GM23338 (cell line): ENCODE results near the gene NKD1. TPM values are rescaled to one million over a fixed set of nuclear protein-coding genes. Genes with fewer than 3 reads are reported as not detected.

Experiments
- ATAC-seq: fragments of 200-7000 bp; cut with Tn5 transposase; 3 replicates; pipeline ENCODE4 v1.9.1; 2020
- DNase-seq: peaks from one replicate; pipeline ENCODE4 v3.0.0-alpha.2; 2015; ENCODE audit warnings: low spot score
- H2AFZ ChIP-seq: fragments of 200-600 bp; sonication (generic); 2 replicates; pipeline ENCODE4 v1.8.0; 2016; ENCODE audit warnings: antibody characterized with exemption, mild to moderate bottlenecking, moderate library complexity
- H3F3A ChIP-seq: fragments of 200-600 bp; sonication (generic); replicated peaks from 2 replicates; pipeline ENCODE4 v1.8.0; 2017; ENCODE audit warnings: antibody characterized with exemption, mixed run types, low read depth
- H3K27ac ChIP-seq: fragments of 200-600 bp; sonication (generic); 2 replicates; pipeline ENCODE4 v1.6.1; 2016; ENCODE audit warnings: low read depth
- H3K27me3 ChIP-seq: fragments of 200-600 bp; sonication (generic); 2 replicates; pipeline ENCODE4 v1.8.0; 2016; ENCODE audit warnings: mild to moderate bottlenecking, mixed run types, moderate library complexity; ENCODE audit not compliant: insufficient read depth
- H3K36me3 ChIP-seq: fragments of 200-600 bp; sonication (generic); 2 replicates; pipeline ENCODE4 v1.8.0; 2016; ENCODE audit warnings: mild to moderate bottlenecking; ENCODE audit not compliant: insufficient read depth
- H3K4me1 ChIP-seq: fragments of 200-600 bp; sonication (generic); 2 replicates; pipeline ENCODE4 v1.8.0; 2016; ENCODE audit warnings: mild to moderate bottlenecking, moderate library complexity; ENCODE audit not compliant: insufficient read depth
- H3K4me2 ChIP-seq: fragments of 200-600 bp; sonication (generic); 2 replicates; pipeline ENCODE4 v1.7.1; 2017; ENCODE audit warnings: mixed run types
- H3K4me3 ChIP-seq: fragments of 200-600 bp; sonication (generic); 2 replicates; pipeline ENCODE4 v1.6.1; 2016; ENCODE audit warnings: mixed run types
- H3K79me2 ChIP-seq: fragments of 200-600 bp; sonication (generic); replicated peaks from 2 replicates; pipeline ENCODE4 v1.8.0; 2017; ENCODE audit warnings: mild to moderate bottlenecking; ENCODE audit not compliant: insufficient read depth
- H3K9me2 ChIP-seq: fragments of 200-600 bp; sonication (generic); 2 replicates; pipeline ENCODE4 v1.8.0; 2017; ENCODE audit not compliant: insufficient read depth
- H4K20me1 ChIP-seq: fragments of 200-600 bp; sonication (generic); replicated peaks from 2 replicates; pipeline ENCODE4 v1.8.0; 2017; ENCODE audit warnings: mild to moderate bottlenecking; ENCODE audit not compliant: insufficient read depth
- H3K27ac Mint-ChIP-seq: 2 replicates; pipeline ENCODE4 v1.8.0; 2020; ENCODE audit warnings: inconsistent platforms, mild to moderate bottlenecking, moderate library complexity, mixed read lengths
- H3K27me3 Mint-ChIP-seq: 3 replicates; pipeline ENCODE4 v1.8.0; 2022; ENCODE audit warnings: low read depth, mild to moderate bottlenecking, moderate library complexity, mixed read lengths, inconsistent platforms; ENCODE audit not compliant: insufficient read depth, poor library complexity
- H3K36me3 Mint-ChIP-seq: 3 replicates; pipeline ENCODE4 v1.8.0; 2021; ENCODE audit warnings: low read depth, mild to moderate bottlenecking, inconsistent platforms, moderate library complexity, mixed read lengths
- H3K4me1 Mint-ChIP-seq: 3 replicates; pipeline ENCODE4 v1.8.0; 2020; ENCODE audit warnings: mild to moderate bottlenecking, inconsistent platforms, mixed read lengths
- H3K4me3 Mint-ChIP-seq: 3 replicates; pipeline ENCODE4 v1.8.0; 2021; ENCODE audit warnings: moderate library complexity, mild to moderate bottlenecking, inconsistent platforms, mixed read lengths
- H3K9me3 Mint-ChIP-seq: 3 replicates; pipeline ENCODE4 v1.8.0; 2020; ENCODE audit warnings: moderate library complexity, mild to moderate bottlenecking, inconsistent platforms, mixed read lengths
- CREB1 ChIP-seq: fragments of 250-450 bp; sonication (Bioruptor Pico); IDR thresholded peaks from 2 replicates; pipeline ENCODE4 v1.5.0; 2020; ENCODE audit warnings: low read depth, mild to moderate bottlenecking, moderate library complexity
- CTCF ChIP-seq, 2 experiments: fragments of 200-600 bp in 1 of 2; sonication (generic) in 1 of 2; conservative IDR thresholded peaks; 2 replicates each; pipeline versions ENCODE4 v1.5.1 to v1.6.1; 2016 to 2017; ENCODE audit warnings: antibody characterized with exemption in 2 of 2, low read depth in 2 of 2, mild to moderate bottlenecking in 2 of 2, moderate library complexity in 1 of 2
- ETS1 ChIP-seq: IDR thresholded peaks from 2 replicates; pipeline ENCODE4 v1.6.1; 2016; ENCODE audit warnings: antibody characterized with exemption
- NANOG ChIP-seq: IDR thresholded peaks from 2 replicates; pipeline ENCODE4 v1.6.1; 2016; ENCODE audit warnings: antibody characterized with exemption, borderline replicate concordance
- POLR2AphosphoS5 ChIP-seq: IDR thresholded peaks from 2 replicates; pipeline ENCODE4 v1.6.1; 2016; ENCODE audit warnings: antibody characterized with exemption, low read depth
- REST ChIP-seq: IDR thresholded peaks from one replicate; pipeline ENCODE4 v1.6.1; 2018; ENCODE audit warnings: antibody characterized with exemption; ENCODE audit not compliant: unreplicated experiment
- STAT1 ChIP-seq: IDR thresholded peaks from one replicate; pipeline ENCODE4 v1.6.1; 2016; ENCODE audit warnings: antibody characterized with exemption; ENCODE audit not compliant: unreplicated experiment
- ZNF462 ChIP-seq: fragments of 250-450 bp; sonication (Bioruptor Pico); IDR thresholded peaks from 2 replicates; pipeline ENCODE4 v1.5.0; 2020; ENCODE audit warnings: mild to moderate bottlenecking, moderate library complexity
- polyA plus RNA-seq: library from polyadenylated mRNA; unstranded; fragments of >200 nt; fragmentation: Nextera tagmentation; extraction: Ambion mirVana; gene quantifications from 2 replicates; pipeline ENCODE4 v1.2.1, GENCODE V29; 2016
- total RNA-seq: library from RNA; depleted of rRNA; stranded (reverse); fragments of >200 nt; shearing (Covaris generic); gene quantifications from 2 replicates; pipeline ENCODE4 v1.2.3, GENCODE V29; 2014

The NKD1 gene
- total and polyA plus RNA-seq, 2 experiments from 2014 or later, result 2.1 to 2.3 TPM

- Histone ChIP-seq H3F3A (no peaks in the 10 kb centered on the region), H3K27me3 (no peaks in the 10 kb centered on the region), H3K79me2 (no peaks in the 10 kb centered on the region), H3K36me3 (no peaks in the 10 kb centered on the region), H3K4me3 (no peak overlapping the region), H3K27ac (no peak overlapping the region), H2AFZ (no peak overlapping the region), H4K20me1 (no peaks in the 10 kb centered on the region), H3K9me2 (0 out of 2 replicates have a peak, but pooled peaks cover 6% of the 10 kb centered on the region), H3K4me2 (no peak overlapping the region), H3K4me1 (no peaks in the 10 kb centered on the region)
- ATAC-seq (no peak), DNase-seq (no peak)
- peaks cover 2% of the 10 kb centered on the region for H3K27me3 Mint-ChIP-seq
- TF ChIP-seq ETS1 (no peak), CTCF (conservative IDR thresholded peaks at IDR 0.05; ENCODE audit: low read depth in 2 of 2) (no peak), POLR2AphosphoS5 (no peak), NANOG (no peak), STAT1 (no peak), ZNF462 (CRISPR knock-in tag) (no peak), CREB1 (CRISPR knock-in tag) (no peak), REST (no peak)
- no peak overlapping the region for H3K27ac Mint-ChIP-seq
- no peak overlapping the region for H3K4me3 Mint-ChIP-seq
- H3K9me3 Mint-ChIP-seq, result no peaks in the 10 kb centered on the region; the same call in 1 of the 3 replicates
- no peaks in the 10 kb centered on the region for H3K4me1 Mint-ChIP-seq
- no peaks in the 10 kb centered on the region; the same call in 2 of the 3 replicates for H3K36me3 Mint-ChIP-seq
Observed at GRCh38 chr16:50522324-50522723, 25.9 kb upstream of the NKD1 start.
